ENCODE results near the gene PRKCA.

The PRKCA gene

DNA sequence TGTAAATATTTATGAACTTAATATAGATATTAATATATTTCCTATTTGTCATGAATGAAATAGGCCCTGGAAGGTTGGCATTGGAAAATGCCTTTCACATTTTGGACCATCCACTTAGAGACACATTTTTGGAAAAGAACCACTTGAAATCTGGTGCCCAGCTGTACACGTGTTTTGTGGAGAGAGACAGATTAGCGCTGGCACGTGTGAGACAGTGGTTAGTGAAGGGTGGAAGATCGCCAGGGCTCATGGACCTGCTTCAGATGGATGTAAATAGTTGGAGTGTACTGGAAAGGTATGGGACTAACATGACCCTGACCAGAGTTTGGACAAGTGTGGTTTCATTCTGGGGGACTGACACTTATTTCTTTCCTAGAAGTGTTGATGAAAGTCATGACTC, 222.9 kb downstream of the PRKCA start:
- TF ChIP-seq TAF1 (IDR thresholded peaks at IDR 0.05; ENCODE audit: low read depth) (no peak), FOXM1 (IDR thresholded peaks at IDR 0.05; ENCODE audit: borderline replicate concordance, low read depth) (no peak), RAD21 (IDR thresholded peaks at IDR 0.05; ENCODE audit: low read depth) (no peak), YY1 (IDR thresholded peaks at IDR 0.05; ENCODE audit: low read depth) (no peak), ZBTB7A (IDR thresholded peaks at IDR 0.05; ENCODE audit: low read depth) (no peak), EGR1 (IDR thresholded peaks at IDR 0.05) (no peak), TEAD4 (IDR thresholded peaks at IDR 0.05) (no peak)
- TF ChIP-seq, protein P1, sequence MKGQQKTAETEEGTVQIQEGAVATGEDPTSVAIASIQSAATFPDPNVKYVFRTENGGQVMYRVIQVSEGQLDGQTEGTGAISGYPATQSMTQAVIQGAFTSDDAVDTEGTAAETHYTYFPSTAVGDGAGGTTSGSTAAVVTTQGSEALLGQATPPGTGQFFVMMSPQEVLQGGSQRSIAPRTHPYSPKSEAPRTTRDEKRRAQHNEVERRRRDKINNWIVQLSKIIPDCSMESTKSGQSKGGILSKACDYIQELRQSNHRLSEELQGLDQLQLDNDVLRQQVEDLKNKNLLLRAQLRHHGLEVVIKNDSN (IDR thresholded peaks at IDR 0.05) = no peak
- TF ChIP-seq, protein P2, sequence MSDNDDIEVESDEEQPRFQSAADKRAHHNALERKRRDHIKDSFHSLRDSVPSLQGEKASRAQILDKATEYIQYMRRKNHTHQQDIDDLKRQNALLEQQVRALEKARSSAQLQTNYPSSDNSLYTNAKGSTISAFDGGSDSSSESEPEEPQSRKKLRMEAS (IDR thresholded peaks at IDR 0.05) = no peak

DNA sequence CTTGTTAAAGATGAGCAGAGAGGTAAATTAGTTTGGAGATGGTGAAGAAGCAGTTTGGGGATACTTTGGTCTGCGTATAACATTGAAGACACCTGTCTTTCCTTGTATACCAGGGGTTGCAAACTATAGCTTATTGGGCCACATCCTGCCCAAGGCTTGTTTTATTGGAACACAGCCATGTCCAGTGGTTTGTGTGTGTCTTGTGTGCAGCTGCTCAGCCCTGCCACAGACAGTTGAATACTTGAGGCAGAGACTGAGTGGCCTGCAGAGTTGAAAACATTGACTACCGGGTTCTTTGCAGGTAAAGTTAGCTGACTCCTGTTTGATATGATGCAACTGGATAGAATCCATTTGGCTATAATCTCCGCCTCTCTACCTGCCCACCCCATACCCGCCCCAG, 224.4 kb downstream of the PRKCA start:
- TF ChIP-seq CREB1 (IDR thresholded peaks at IDR 0.05; ENCODE audit: low read depth) (no peak), NFIC (IDR thresholded peaks at IDR 0.05) (no peak), ZBTB7A (IDR thresholded peaks at IDR 0.05; ENCODE audit: low read depth) (no peak), YY1 (IDR thresholded peaks at IDR 0.05; ENCODE audit: low read depth) (no peak)
- TF ChIP-seq, protein P3, sequence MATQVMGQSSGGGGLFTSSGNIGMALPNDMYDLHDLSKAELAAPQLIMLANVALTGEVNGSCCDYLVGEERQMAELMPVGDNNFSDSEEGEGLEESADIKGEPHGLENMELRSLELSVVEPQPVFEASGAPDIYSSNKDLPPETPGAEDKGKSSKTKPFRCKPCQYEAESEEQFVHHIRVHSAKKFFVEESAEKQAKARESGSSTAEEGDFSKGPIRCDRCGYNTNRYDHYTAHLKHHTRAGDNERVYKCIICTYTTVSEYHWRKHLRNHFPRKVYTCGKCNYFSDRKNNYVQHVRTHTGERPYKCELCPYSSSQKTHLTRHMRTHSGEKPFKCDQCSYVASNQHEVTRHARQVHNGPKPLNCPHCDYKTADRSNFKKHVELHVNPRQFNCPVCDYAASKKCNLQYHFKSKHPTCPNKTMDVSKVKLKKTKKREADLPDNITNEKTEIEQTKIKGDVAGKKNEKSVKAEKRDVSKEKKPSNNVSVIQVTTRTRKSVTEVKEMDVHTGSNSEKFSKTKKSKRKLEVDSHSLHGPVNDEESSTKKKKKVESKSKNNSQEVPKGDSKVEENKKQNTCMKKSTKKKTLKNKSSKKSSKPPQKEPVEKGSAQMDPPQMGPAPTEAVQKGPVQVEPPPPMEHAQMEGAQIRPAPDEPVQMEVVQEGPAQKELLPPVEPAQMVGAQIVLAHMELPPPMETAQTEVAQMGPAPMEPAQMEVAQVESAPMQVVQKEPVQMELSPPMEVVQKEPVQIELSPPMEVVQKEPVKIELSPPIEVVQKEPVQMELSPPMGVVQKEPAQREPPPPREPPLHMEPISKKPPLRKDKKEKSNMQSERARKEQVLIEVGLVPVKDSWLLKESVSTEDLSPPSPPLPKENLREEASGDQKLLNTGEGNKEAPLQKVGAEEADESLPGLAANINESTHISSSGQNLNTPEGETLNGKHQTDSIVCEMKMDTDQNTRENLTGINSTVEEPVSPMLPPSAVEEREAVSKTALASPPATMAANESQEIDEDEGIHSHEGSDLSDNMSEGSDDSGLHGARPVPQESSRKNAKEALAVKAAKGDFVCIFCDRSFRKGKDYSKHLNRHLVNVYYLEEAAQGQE (IDR thresholded peaks at IDR 0.05; ENCODE audit: low read depth) = no peak

DNA sequence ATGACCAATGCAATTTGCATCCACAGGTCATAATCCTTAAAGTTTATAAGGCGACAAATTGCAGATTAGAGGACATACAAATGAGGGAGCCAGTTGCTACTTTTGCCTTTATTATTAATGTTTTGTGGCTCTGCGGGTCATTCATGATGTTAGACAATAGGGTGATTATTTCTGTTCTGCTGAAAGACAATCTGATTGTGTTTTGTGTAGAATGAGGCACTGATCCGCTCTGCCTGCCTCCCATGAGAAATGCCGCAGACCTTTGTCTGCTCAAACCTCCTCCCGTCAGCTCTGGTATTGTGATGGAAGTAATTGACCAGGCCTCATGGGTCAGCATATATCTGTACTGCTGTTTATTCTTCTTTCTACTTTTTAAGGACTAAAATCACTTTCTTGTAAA, 224.9 kb downstream of the PRKCA start:
- TF ChIP-seq TCF12 (IDR thresholded peaks at IDR 0.05; ENCODE audit: low read depth) (no peak), CREB1 (IDR thresholded peaks at IDR 0.05; ENCODE audit: low read depth) (no peak), EGR1 (IDR thresholded peaks at IDR 0.05) (no peak), EP300 (IDR thresholded peaks at IDR 0.05; ENCODE audit: borderline replicate concordance) (no peak), RAD21 (IDR thresholded peaks at IDR 0.05; ENCODE audit: low read depth) (no peak), TEAD4 (IDR thresholded peaks at IDR 0.05) (no peak), NFIC (IDR thresholded peaks at IDR 0.05) (no peak)
- TF ChIP-seq, protein P2 (IDR thresholded peaks at IDR 0.05) = no peak

DNA sequence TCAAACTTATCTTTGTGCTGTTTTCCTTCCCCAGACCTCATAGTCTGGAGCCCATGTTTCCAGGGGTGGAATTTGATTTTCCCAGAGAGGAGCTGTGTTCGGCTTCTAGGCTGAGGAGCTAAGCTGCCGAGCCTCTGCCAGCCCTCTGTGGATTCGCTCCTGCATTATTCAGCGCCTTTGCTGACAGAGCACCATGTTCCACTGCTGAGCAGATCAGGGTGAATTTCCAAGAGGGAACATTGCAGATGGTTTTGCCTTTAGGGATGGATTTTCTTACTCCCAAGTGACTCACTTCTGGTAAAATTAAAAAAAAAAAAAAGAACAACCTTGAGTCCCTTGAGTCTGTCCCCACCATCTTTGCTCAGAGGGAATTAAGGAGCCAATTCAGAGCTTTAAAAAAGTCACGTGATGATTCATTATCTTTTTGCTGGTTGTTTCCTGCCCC, 229.5 kb downstream of the PRKCA start:
- no peak for TF ChIP-seq NFIC (IDR thresholded peaks at IDR 0.05)
- no peak for TF ChIP-seq TAF1 (IDR thresholded peaks at IDR 0.05; ENCODE audit: low read depth)
- TF ChIP-seq CEBPB (IDR thresholded peaks at IDR 0.05) = no peak
- no peak for TF ChIP-seq EP300 (IDR thresholded peaks at IDR 0.05; ENCODE audit: borderline replicate concordance)
- no peak for TF ChIP-seq RAD21 (IDR thresholded peaks at IDR 0.05; ENCODE audit: low read depth)
- TF ChIP-seq TCF12 (IDR thresholded peaks at IDR 0.05; ENCODE audit: low read depth) = no peak
- TF ChIP-seq FOXM1 (IDR thresholded peaks at IDR 0.05; ENCODE audit: borderline replicate concordance, low read depth) = no peak
- TF ChIP-seq, protein P1 (IDR thresholded peaks at IDR 0.05) = no peak
- TF ChIP-seq ZBTB7A (IDR thresholded peaks at IDR 0.05; ENCODE audit: low read depth) = no peak
- no peak for TF ChIP-seq EGR1 (IDR thresholded peaks at IDR 0.05)
- TF ChIP-seq TEAD4 (IDR thresholded peaks at IDR 0.05) = no peak
- TF ChIP-seq, protein P2 (IDR thresholded peaks at IDR 0.05) = no peak
- no peak for TF ChIP-seq YY1 (IDR thresholded peaks at IDR 0.05; ENCODE audit: low read depth)
- TF ChIP-seq CREB1 (IDR thresholded peaks at IDR 0.05; ENCODE audit: low read depth) = no peak
- TF ChIP-seq, protein P3 (IDR thresholded peaks at IDR 0.05; ENCODE audit: low read depth) = no peak

DNA sequence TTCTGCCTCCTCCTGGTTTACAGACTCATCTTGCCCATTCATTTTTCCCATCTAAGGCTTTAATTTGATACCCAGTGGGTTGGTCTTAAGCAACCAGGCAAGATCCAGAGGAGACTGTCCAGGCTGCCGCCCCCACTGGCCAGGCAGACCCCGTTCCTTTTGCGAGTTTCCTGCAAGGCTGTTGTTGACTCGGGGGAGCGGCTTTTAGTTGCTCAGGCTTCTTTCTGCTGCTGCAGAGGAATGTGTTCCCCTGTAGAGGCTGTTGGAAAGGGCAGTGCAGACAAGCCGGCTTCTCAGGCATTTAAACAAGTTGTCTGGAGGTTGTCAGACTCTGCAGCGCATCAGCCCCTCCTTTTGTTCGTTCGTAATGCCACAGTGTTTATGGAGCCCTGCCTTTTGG, 231.2 kb downstream of the PRKCA start:
- TF ChIP-seq TAF1 (IDR thresholded peaks at IDR 0.05; ENCODE audit: low read depth) (no peak), ZBTB7A (IDR thresholded peaks at IDR 0.05; ENCODE audit: low read depth) (no peak), EP300 (IDR thresholded peaks at IDR 0.05; ENCODE audit: borderline replicate concordance) (no peak), FOXM1 (IDR thresholded peaks at IDR 0.05; ENCODE audit: borderline replicate concordance, low read depth) (no peak), CREB1 (IDR thresholded peaks at IDR 0.05; ENCODE audit: low read depth) (no peak), TEAD4 (IDR thresholded peaks at IDR 0.05) (no peak), RAD21 (IDR thresholded peaks at IDR 0.05; ENCODE audit: low read depth) (no peak), TCF12 (IDR thresholded peaks at IDR 0.05; ENCODE audit: low read depth) (no peak), NFIC (IDR thresholded peaks at IDR 0.05) (no peak), CEBPB (IDR thresholded peaks at IDR 0.05) (no peak), EGR1 (IDR thresholded peaks at IDR 0.05) (no peak)
- TF ChIP-seq, protein P1 (IDR thresholded peaks at IDR 0.05) = no peak
- TF ChIP-seq, protein P2 (IDR thresholded peaks at IDR 0.05) = no peak
- TF ChIP-seq, protein P3 (IDR thresholded peaks at IDR 0.05; ENCODE audit: low read depth) = no peak
